ENCODE data around the gene INO80.

DNA sequence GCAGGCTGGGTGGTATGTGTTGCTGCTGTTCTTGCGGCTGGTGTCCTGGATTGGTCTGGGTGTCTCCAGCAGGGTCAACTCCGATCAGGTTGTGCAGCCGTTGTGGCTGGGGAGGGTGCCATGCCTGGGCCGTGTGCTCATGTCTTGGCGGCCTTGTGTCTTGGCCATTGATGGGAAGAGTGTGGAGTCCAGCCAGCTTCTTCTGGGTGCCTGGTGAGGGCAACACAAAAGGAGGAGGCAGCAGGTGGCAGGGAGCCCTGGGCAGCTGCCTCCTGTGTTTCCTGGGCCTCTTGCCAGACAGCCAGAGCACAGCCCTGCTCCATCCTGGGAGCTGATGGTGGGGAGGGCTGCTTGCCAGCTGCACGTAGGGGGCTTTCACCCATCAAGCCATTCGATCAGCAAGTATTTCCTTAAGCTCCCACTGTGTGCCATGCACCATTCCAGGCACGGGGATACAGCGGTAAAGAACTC lies 158.5 kb downstream of the INO80 start:
- TF ChIP-seq, protein P1, sequence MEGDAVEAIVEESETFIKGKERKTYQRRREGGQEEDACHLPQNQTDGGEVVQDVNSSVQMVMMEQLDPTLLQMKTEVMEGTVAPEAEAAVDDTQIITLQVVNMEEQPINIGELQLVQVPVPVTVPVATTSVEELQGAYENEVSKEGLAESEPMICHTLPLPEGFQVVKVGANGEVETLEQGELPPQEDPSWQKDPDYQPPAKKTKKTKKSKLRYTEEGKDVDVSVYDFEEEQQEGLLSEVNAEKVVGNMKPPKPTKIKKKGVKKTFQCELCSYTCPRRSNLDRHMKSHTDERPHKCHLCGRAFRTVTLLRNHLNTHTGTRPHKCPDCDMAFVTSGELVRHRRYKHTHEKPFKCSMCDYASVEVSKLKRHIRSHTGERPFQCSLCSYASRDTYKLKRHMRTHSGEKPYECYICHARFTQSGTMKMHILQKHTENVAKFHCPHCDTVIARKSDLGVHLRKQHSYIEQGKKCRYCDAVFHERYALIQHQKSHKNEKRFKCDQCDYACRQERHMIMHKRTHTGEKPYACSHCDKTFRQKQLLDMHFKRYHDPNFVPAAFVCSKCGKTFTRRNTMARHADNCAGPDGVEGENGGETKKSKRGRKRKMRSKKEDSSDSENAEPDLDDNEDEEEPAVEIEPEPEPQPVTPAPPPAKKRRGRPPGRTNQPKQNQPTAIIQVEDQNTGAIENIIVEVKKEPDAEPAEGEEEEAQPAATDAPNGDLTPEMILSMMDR (IDR thresholded peaks at IDR 0.05 in 4 of 5, conservative IDR thresholded peaks at IDR 0.05 in 1 of 5): no peak
- peak in 1 of 2 donors; percentile 11 for TF ChIP-seq POLR2A (IDR thresholded peaks at IDR 0.05)
